Measurements from ENCODE around the gene DGCR8.
"Not testable (repeated sequence)": the region's sequence is repeated elsewhere in the genome, so short reads cannot be mapped to it uniquely, and the experiment has no call there.

DGCR8 gene

GRCh38 chr22:20156611-20157429 lies 76.8 kb downstream of the DGCR8 start:
- H3K4me1 ChIP-seq (ENCODE audit: insufficient read depth, low read length): 0 out of 2 replicates have a peak, but pooled peaks cover 5% of the 10 kb centered on the region
- WGBS: 60% methylated on average over 17 of the region's 17 CpGs
- H3K9ac ChIP-seq (ENCODE audit: low read depth, low read length): no peak overlapping the region

GRCh38 chr22:20157430-20158183 lies 77.6 kb downstream of the DGCR8 start:
- Histone ChIP-seq H3K27ac (ENCODE audit: low read depth, low read length) (no peak overlapping the region), H3K9ac (ENCODE audit: low read depth, low read length) (no peak overlapping the region), H3K9me3 (ENCODE audit: insufficient read depth, low read depth, low read length) (no peaks in the 10 kb centered on the region), H3K4me3 (ENCODE audit: low read length) (no peak overlapping the region), H3K27me3 (ENCODE audit: insufficient read depth, low read length) (no peaks in the 10 kb centered on the region), H3K36me3 (ENCODE audit: insufficient read depth, low read length) (no peaks in the 10 kb centered on the region), H3K4me1 (ENCODE audit: insufficient read depth, low read length) (0 out of 2 replicates have a peak, but pooled peaks cover 5% of the 10 kb centered on the region)
- WGBS: 89% methylated on average over 15 of the region's 15 CpGs

More at GRCh38 chr22:20156611-20157429, 76.8 kb downstream of the DGCR8 start:
- Histone ChIP-seq H3K4me3 (ENCODE audit: low read length) (no peak overlapping the region), H3K27ac (ENCODE audit: low read depth, low read length) (no peak overlapping the region), H3K36me3 (ENCODE audit: insufficient read depth, low read length) (no peaks in the 10 kb centered on the region), H3K9me3 (ENCODE audit: insufficient read depth, low read depth, low read length) (no peaks in the 10 kb centered on the region), H3K27me3 (ENCODE audit: insufficient read depth, low read length) (no peaks in the 10 kb centered on the region)

GRCh38 chr22:20158391-20159036 lies 78.5 kb downstream of the DGCR8 start:
- WGBS: 87% methylated on average over 15 of the region's 15 CpGs
- no peak overlapping the region for H3K9ac ChIP-seq (ENCODE audit: low read depth, low read length)
- no peaks in the 10 kb centered on the region for H3K36me3 ChIP-seq (ENCODE audit: insufficient read depth, low read length)
- no peak overlapping the region for H3K27ac ChIP-seq (ENCODE audit: low read depth, low read length)
- no peak overlapping the region for H3K4me3 ChIP-seq (ENCODE audit: low read length)
- H3K27me3 ChIP-seq (ENCODE audit: insufficient read depth, low read length): no peaks in the 10 kb centered on the region
- 0 out of 2 replicates have a peak, but pooled peaks cover 5% of the 10 kb centered on the region for H3K4me1 ChIP-seq (ENCODE audit: insufficient read depth, low read length)
- H3K9me3 ChIP-seq (ENCODE audit: insufficient read depth, low read depth, low read length): no peaks in the 10 kb centered on the region

GRCh38 chr22:20159076-20159475 lies 79.0 kb downstream of the DGCR8 start:
- H3K9me3 ChIP-seq (ENCODE audit: insufficient read depth, low read depth, low read length): no peaks in the 10 kb centered on the region
- no peaks in the 10 kb centered on the region for H3K4me1 ChIP-seq (ENCODE audit: insufficient read depth, low read length)
- H3K27ac ChIP-seq (ENCODE audit: low read depth, low read length): no peak overlapping the region
- no peak overlapping the region for H3K9ac ChIP-seq (ENCODE audit: low read depth, low read length)
- no peaks in the 10 kb centered on the region for H3K36me3 ChIP-seq (ENCODE audit: insufficient read depth, low read length)
- 39% methylated on average over 9 of the region's 9 CpGs for WGBS
- H3K4me3 ChIP-seq (ENCODE audit: low read length): no peak overlapping the region
- no peaks in the 10 kb centered on the region for H3K27me3 ChIP-seq (ENCODE audit: insufficient read depth, low read length)

- not testable (repeated sequence) for H3K36me3 ChIP-seq (ENCODE audit: insufficient read depth, low read length); H3K27ac ChIP-seq (ENCODE audit: low read depth, low read length); H3K9ac ChIP-seq (ENCODE audit: low read depth, low read length); H3K9me3 ChIP-seq (ENCODE audit: insufficient read depth, low read depth, low read length); H3K4me3 ChIP-seq (ENCODE audit: low read length); H3K27me3 ChIP-seq (ENCODE audit: insufficient read depth, low read length); H3K4me1 ChIP-seq (ENCODE audit: insufficient read depth, low read length)
- 92% methylated on average over 10 of the region's 14 CpGs for WGBS
Measured at GRCh38 chr22:20159531-20159930, 79.5 kb downstream of the DGCR8 start.

- WGBS: 91% methylated on average over 10 of the region's 10 CpGs
- no peak overlapping the region for H3K9ac ChIP-seq (ENCODE audit: low read depth, low read length)
- no peaks in the 10 kb centered on the region for H3K36me3 ChIP-seq (ENCODE audit: insufficient read depth, low read length)
- H3K9me3 ChIP-seq (ENCODE audit: insufficient read depth, low read depth, low read length): no peaks in the 10 kb centered on the region
- no peaks in the 10 kb centered on the region for H3K27me3 ChIP-seq (ENCODE audit: insufficient read depth, low read length)
- no peaks in the 10 kb centered on the region for H3K4me1 ChIP-seq (ENCODE audit: insufficient read depth, low read length)
- H3K4me3 ChIP-seq (ENCODE audit: low read length): no peak overlapping the region
- no peak overlapping the region for H3K27ac ChIP-seq (ENCODE audit: low read depth, low read length)
Measured at GRCh38 chr22:20160041-20160440, 80.0 kb downstream of the DGCR8 start.

All from HUES64 (cell line).